ENCODE data around the gene ST8SIA4. TPM values are rescaled to one million over a fixed set of nuclear protein-coding genes. Genes with fewer than 3 reads are reported as not detected.
A peak's percentile ranks its signal among the peaks of the same experiment; 100 is the strongest.

ST8SIA4 gene
- total RNA-seq, 6 donors from 2014 or later, result 4.6 to 28.1 (median 11.4) TPM

- Histone ChIP-seq H3K27me3 (no peaks in the 10 kb centered on the region), H3K4me3 (no peak overlapping the region), H3K36me3 (no peaks in the 10 kb centered on the region), H3K4me1 (peaks cover 0 to 19% (median 9%) of the 10 kb centered on the region in 4 donors), H3K9me3 (no peaks in the 10 kb centered on the region), H3K27ac (peak overlapping the region; percentile 14 to 53 (median 32))
- peak in 1 of 2 donors; percentile 66 for ATAC-seq (ENCODE audit: low FRiP score in 2 of 2)
- 53 to 58% methylated on average over 7 of the region's 7 CpGs for WGBS, 2 donors
- TF ChIP-seq EP300 (IDR thresholded peaks at IDR 0.05), result no peak
- no peak for TF ChIP-seq CTCF (IDR thresholded peaks at IDR 0.05)
- TF ChIP-seq POLR2A (IDR thresholded peaks at IDR 0.05), result no peak
- TF ChIP-seq POLR2AphosphoS5 (IDR thresholded peaks at IDR 0.05), result no peak
- DNase-seq, result no peak
Observed at GRCh38 chr5:100828071-100828897, 74.8 kb downstream of the ST8SIA4 start.

- peak in 1 of 2 donors; percentile 52 for ATAC-seq (ENCODE audit: low FRiP score in 2 of 2)
- no peak overlapping the region for H3K4me3 ChIP-seq
- no peaks in the 10 kb centered on the region for H3K9me3 ChIP-seq
- WGBS, 2 donors, result 23 to 39% methylated on average over 2 of the region's 2 CpGs
- TF ChIP-seq POLR2A (IDR thresholded peaks at IDR 0.05) (no peak), CTCF (IDR thresholded peaks at IDR 0.05) (no peak), POLR2AphosphoS5 (IDR thresholded peaks at IDR 0.05) (no peak), EP300 (IDR thresholded peaks at IDR 0.05) (no peak)
- H3K27me3 ChIP-seq, result no peaks in the 10 kb centered on the region
- H3K4me1 ChIP-seq, result peaks cover 0 to 19% (median 9%) of the 10 kb centered on the region in 4 donors
- DNase-seq, result no peak
- no peaks in the 10 kb centered on the region for H3K36me3 ChIP-seq
- peak overlapping the region in 3 of 4 donors; percentile 19 to 53 (median 20) for H3K27ac ChIP-seq
Observed at GRCh38 chr5:100827481-100827889, 75.6 kb downstream of the ST8SIA4 start.

- H3K9me3 ChIP-seq, result no peaks in the 10 kb centered on the region
- no peak for DNase-seq
- peak in 1 of 2 donors; percentile 62 for ATAC-seq (ENCODE audit: low FRiP score in 2 of 2)
Observed at GRCh38 chr5:100826133-100826532, 76.9 kb downstream of the ST8SIA4 start.

GRCh38 chr5:100824635-100825034, 78.4 kb downstream of the ST8SIA4 start:
- no peak overlapping the region for H3K27ac ChIP-seq
- ATAC-seq (ENCODE audit: low FRiP score in 2 of 2), result no peak
- DNase-seq, result no peak
- H3K36me3 ChIP-seq, result no peaks in the 10 kb centered on the region
- no peaks in the 10 kb centered on the region for H3K27me3 ChIP-seq
- H3K9me3 ChIP-seq, result no peaks in the 10 kb centered on the region
- TF ChIP-seq CTCF (IDR thresholded peaks at IDR 0.05), result no peak
- no peak for TF ChIP-seq POLR2A (IDR thresholded peaks at IDR 0.05)
- no peak for TF ChIP-seq EP300 (IDR thresholded peaks at IDR 0.05)
- peaks cover 0 to 19% (median 9%) of the 10 kb centered on the region in 4 donors for H3K4me1 ChIP-seq
- no peak overlapping the region for H3K4me3 ChIP-seq

More at GRCh38 chr5:100826133-100826532, 76.9 kb downstream of the ST8SIA4 start:
- H3K36me3 ChIP-seq, result no peaks in the 10 kb centered on the region
- H3K27me3 ChIP-seq, result no peaks in the 10 kb centered on the region
- H3K4me3 ChIP-seq, result no peak overlapping the region
- peaks cover 0 to 19% (median 9%) of the 10 kb centered on the region in 4 donors for H3K4me1 ChIP-seq
- WGBS, 2 donors, result 68 to 70% methylated on average over 2 of the region's 2 CpGs
- TF ChIP-seq CTCF (IDR thresholded peaks at IDR 0.05) (no peak), EP300 (IDR thresholded peaks at IDR 0.05) (no peak), POLR2AphosphoS5 (IDR thresholded peaks at IDR 0.05) (no peak), POLR2A (IDR thresholded peaks at IDR 0.05) (no peak)
- no peak overlapping the region for H3K27ac ChIP-seq

Measured in upper lobe of left lung (tissue), 6 donors.